Measurements from ENCODE around the gene GRIN3B.

GRCh38 chr19:988081-988480, 12.1 kb upstream of the GRIN3B start:
- TF ChIP-seq, protein P1, sequence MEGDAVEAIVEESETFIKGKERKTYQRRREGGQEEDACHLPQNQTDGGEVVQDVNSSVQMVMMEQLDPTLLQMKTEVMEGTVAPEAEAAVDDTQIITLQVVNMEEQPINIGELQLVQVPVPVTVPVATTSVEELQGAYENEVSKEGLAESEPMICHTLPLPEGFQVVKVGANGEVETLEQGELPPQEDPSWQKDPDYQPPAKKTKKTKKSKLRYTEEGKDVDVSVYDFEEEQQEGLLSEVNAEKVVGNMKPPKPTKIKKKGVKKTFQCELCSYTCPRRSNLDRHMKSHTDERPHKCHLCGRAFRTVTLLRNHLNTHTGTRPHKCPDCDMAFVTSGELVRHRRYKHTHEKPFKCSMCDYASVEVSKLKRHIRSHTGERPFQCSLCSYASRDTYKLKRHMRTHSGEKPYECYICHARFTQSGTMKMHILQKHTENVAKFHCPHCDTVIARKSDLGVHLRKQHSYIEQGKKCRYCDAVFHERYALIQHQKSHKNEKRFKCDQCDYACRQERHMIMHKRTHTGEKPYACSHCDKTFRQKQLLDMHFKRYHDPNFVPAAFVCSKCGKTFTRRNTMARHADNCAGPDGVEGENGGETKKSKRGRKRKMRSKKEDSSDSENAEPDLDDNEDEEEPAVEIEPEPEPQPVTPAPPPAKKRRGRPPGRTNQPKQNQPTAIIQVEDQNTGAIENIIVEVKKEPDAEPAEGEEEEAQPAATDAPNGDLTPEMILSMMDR (IDR thresholded peaks at IDR 0.05) = no peak
- TF ChIP-seq POLR2A (IDR thresholded peaks at IDR 0.05) (no peak), POLR2AphosphoS5 (IDR thresholded peaks at IDR 0.05) (no peak)
